Trophoblast cell (in vitro differentiated cells and primary cell): ENCODE measurements around the gene CYB561A3. TPM values are rescaled to one million over a fixed set of nuclear protein-coding genes. Genes with fewer than 3 reads are reported as not detected.

ENCODE experiments used
- DNase-seq, 2 donors: peaks; one replicate each; pipeline ENCODE4 v3.0.0-alpha.2; 2016
- H2AFZ ChIP-seq: 2 replicates; pipeline ENCODE4 v1.6.1; 2013; ENCODE audit warnings: low read length, moderate library complexity, mild to moderate bottlenecking; ENCODE audit not compliant: insufficient read depth, poor library complexity
- H2AK5ac ChIP-seq: 2 replicates; pipeline ENCODE4 v1.6.1; 2013; ENCODE audit warnings: mild to moderate bottlenecking, low read length
- H2BK120ac ChIP-seq: 2 replicates; pipeline ENCODE4 v1.6.1; 2013; ENCODE audit warnings: low read length, mild to moderate bottlenecking, moderate library complexity; ENCODE audit not compliant: insufficient read depth, poor library complexity
- H2BK12ac ChIP-seq: 2 replicates; pipeline ENCODE4 v1.6.1; 2013; ENCODE audit warnings: mild to moderate bottlenecking, low read length, moderate library complexity
- H2BK5ac ChIP-seq: 2 replicates; pipeline ENCODE4 v1.6.1; 2013; ENCODE audit warnings: low read length, low read depth, moderate library complexity, mild to moderate bottlenecking; ENCODE audit not compliant: poor library complexity
- H3K14ac ChIP-seq: 2 replicates; pipeline ENCODE4 v1.6.1; 2013; ENCODE audit warnings: mild to moderate bottlenecking, low read length
- H3K18ac ChIP-seq: 2 replicates; pipeline ENCODE4 v1.6.1; 2013; ENCODE audit warnings: mild to moderate bottlenecking, low read length
- H3K23ac ChIP-seq: 2 replicates; pipeline ENCODE4 v1.6.1; 2013; ENCODE audit warnings: low read length
- H3K27ac ChIP-seq: 2 replicates; pipeline ENCODE4 v1.5.1; 2013; ENCODE audit warnings: low read depth, mild to moderate bottlenecking, inconsistent platforms, low read length, moderate library complexity
- H3K27me3 ChIP-seq: 2 replicates; pipeline ENCODE4 v1.6.1; 2013; ENCODE audit warnings: inconsistent platforms, mild to moderate bottlenecking, low read length, moderate library complexity; ENCODE audit not compliant: insufficient read depth
- H3K36me3 ChIP-seq, 2 experiments: 1 replicate in 1 of 2; 2 replicates in 1 of 2; pipeline ENCODE4 v1.6.1; 2013; ENCODE audit warnings: low read length in 2 of 2, mild to moderate bottlenecking in 2 of 2, moderate library complexity in 1 of 2; ENCODE audit not compliant: insufficient read depth in 2 of 2, control insufficient read depth in 1 of 2
- H3K4ac ChIP-seq: 2 replicates; pipeline ENCODE4 v1.6.1; 2013; ENCODE audit warnings: low read depth, mild to moderate bottlenecking, low read length, moderate library complexity
- H3K4me1 ChIP-seq, 2 experiments: 1 replicate in 1 of 2; 2 replicates in 1 of 2; pipeline ENCODE4 v1.6.1; 2013; ENCODE audit warnings: low read length in 2 of 2, mild to moderate bottlenecking in 2 of 2, moderate library complexity in 1 of 2; ENCODE audit not compliant: insufficient read depth in 2 of 2, control insufficient read depth in 1 of 2
- H3K4me2 ChIP-seq: 2 replicates; pipeline ENCODE4 v1.6.1; 2013; ENCODE audit warnings: inconsistent platforms, mild to moderate bottlenecking, low read length, moderate library complexity
- H3K4me3 ChIP-seq: 2 replicates; pipeline ENCODE4 v1.5.1; 2013; ENCODE audit warnings: mild to moderate bottlenecking, low read depth, low read length, inconsistent platforms
- H3K79me1 ChIP-seq: one replicate; pipeline ENCODE4 v1.6.1; 2013; ENCODE audit warnings: low read length
- H3K79me2 ChIP-seq: 2 replicates; pipeline ENCODE4 v1.6.1; 2013; ENCODE audit warnings: low read length, mild to moderate bottlenecking; ENCODE audit not compliant: control insufficient read depth, insufficient read depth, poor library complexity
- H3K9ac ChIP-seq: 2 replicates; pipeline ENCODE4 v1.6.1; 2013; ENCODE audit warnings: mild to moderate bottlenecking, low read length
- H3K9me3 ChIP-seq: 2 replicates; pipeline ENCODE4 v1.6.1; 2013; ENCODE audit warnings: low read depth, mild to moderate bottlenecking, control low read depth, inconsistent platforms, low read length; ENCODE audit not compliant: insufficient read depth
- H4K12ac ChIP-seq: 2 replicates; pipeline ENCODE4 v1.6.1; 2013; ENCODE audit warnings: low read depth, mild to moderate bottlenecking, low read length, moderate library complexity
- H4K8ac ChIP-seq: 2 replicates; pipeline ENCODE4 v1.6.1; 2013; ENCODE audit warnings: low read depth, mild to moderate bottlenecking, low read length, moderate library complexity
- H4K91ac ChIP-seq: one replicate; pipeline ENCODE4 v1.6.1; 2013; ENCODE audit warnings: low read depth, mild to moderate bottlenecking, low read length, moderate library complexity
- WGBS: extraction: QIAGEN DNeasy Blood & Tissue Kit; methylation state at CpG from one replicate; pipeline ENCODE4 v1.1.7; 2013; ENCODE audit warnings: missing lambda C conversion rate; ENCODE audit not compliant: insufficient read length, insufficient coverage; ENCODE audit errors: extremely low coverage; 5-methylcytosine and 5-hydroxymethylcytosine counted together
- polyA plus RNA-seq: library from polyadenylated mRNA; stranded (reverse); fragments of 200-250 nt; gene quantifications from 2 replicates; pipeline ENCODE4 v1.2.3, GENCODE V29; 2013

CYB561A3 gene, protein sequence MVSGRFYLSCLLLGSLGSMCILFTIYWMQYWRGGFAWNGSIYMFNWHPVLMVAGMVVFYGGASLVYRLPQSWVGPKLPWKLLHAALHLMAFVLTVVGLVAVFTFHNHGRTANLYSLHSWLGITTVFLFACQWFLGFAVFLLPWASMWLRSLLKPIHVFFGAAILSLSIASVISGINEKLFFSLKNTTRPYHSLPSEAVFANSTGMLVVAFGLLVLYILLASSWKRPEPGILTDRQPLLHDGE
- polyA plus RNA-seq, result 17.9 and 19.0 TPM in 2 replicates

DNA sequence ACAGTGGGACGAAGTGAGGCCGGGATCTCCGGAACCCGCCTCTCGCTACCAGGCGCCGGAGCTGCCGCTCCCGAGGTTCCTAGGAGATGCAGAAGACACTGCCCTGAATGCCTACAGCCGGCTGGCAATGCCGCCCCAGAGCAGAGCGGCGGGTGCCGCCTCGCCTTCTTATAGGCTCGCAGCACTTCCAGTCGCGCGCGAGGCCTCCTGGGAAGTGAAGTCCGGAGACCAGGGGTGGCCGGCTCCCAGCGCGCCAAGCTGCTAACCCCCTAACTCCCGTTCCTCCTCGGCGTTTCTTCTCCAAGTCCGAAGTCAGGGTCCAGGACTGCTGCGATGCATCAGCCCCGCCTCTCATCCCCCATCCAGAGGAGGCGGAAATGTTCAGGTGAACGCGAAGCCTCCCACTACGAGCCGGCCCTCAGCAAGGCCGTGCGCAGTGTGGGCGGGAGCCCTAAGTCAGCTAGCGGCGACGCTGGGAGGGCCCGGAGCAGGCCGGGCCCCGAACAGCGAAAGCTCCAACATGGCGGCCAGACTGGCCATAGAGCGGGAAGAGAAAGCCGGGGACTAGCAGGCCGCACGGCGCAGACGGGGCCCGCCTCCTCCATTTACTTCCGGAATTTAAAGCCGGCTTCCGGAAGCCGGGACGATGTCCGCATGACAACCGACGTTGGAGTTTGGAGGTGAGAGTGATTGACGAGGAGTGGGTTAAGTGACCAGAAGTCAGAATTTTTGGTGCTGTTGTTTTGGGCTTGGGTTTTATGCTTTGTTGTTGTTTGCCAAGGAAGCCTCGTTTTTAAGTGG lies at the start of gene CYB561A3, which contains the start of gene TMEM138:
TSS of gene CYB561A3 (minus strand) at position 142 of the 801 bp plus-strand sequence. CDS start 5,169 bp downstream, outside the sequence.
TSS of gene TMEM138 (plus strand) at position 634 of the 801 bp plus-strand sequence. CDS start 2,017 bp downstream, outside the sequence.
- H3K4ac ChIP-seq, result peak within 1 kb of the TSS; percentile 95
- H3K4me3 ChIP-seq, result peak within 1 kb of the TSS; percentile 81
- H3K79me1 ChIP-seq, result peaks cover 8% of the 10 kb centered on the region
- peak within 1 kb of the TSS; percentile 100 for H3K18ac ChIP-seq
- peak within 1 kb of the TSS; percentile 100 for H4K12ac ChIP-seq
- H3K79me2 ChIP-seq, result peaks cover 12% of the 10 kb centered on the region
- peak within 1 kb of the TSS; percentile 99 for H3K27ac ChIP-seq
- WGBS, result no CpG with 5 or more reads among the region's 63 CpGs
- peak within 1 kb of the TSS; percentile 96 for H2AK5ac ChIP-seq
- peaks cover 20 to 22% of the 10 kb centered on the region in 2 experiments for H3K36me3 ChIP-seq
- H3K4me1 ChIP-seq, result peaks cover 9 to 11% of the 10 kb centered on the region in 2 experiments
- DNase-seq, result peak; percentile 96 to 97
- no peaks in the 10 kb centered on the region for H3K9me3 ChIP-seq
- peak within 1 kb of the TSS; percentile 100 for H3K14ac ChIP-seq
- H4K8ac ChIP-seq, result peak within 1 kb of the TSS; percentile 100
- H2BK12ac ChIP-seq, result peak within 1 kb of the TSS; percentile 58
- H2BK120ac ChIP-seq, result peak within 1 kb of the TSS; percentile 98
- H3K27me3 ChIP-seq, result no peaks in the 10 kb centered on the region
- H3K9ac ChIP-seq, result peak within 1 kb of the TSS; percentile 89
- H3K23ac ChIP-seq, result no peak within 1 kb of the TSS
- peak within 1 kb of the TSS; percentile 100 for H4K91ac ChIP-seq
- peak within 1 kb of the TSS; percentile 75 for H3K4me2 ChIP-seq
- peak within 1 kb of the TSS; percentile 99 for H2BK5ac ChIP-seq
- peak within 1 kb of the TSS; percentile 99 for H2AFZ ChIP-seq

DNA sequence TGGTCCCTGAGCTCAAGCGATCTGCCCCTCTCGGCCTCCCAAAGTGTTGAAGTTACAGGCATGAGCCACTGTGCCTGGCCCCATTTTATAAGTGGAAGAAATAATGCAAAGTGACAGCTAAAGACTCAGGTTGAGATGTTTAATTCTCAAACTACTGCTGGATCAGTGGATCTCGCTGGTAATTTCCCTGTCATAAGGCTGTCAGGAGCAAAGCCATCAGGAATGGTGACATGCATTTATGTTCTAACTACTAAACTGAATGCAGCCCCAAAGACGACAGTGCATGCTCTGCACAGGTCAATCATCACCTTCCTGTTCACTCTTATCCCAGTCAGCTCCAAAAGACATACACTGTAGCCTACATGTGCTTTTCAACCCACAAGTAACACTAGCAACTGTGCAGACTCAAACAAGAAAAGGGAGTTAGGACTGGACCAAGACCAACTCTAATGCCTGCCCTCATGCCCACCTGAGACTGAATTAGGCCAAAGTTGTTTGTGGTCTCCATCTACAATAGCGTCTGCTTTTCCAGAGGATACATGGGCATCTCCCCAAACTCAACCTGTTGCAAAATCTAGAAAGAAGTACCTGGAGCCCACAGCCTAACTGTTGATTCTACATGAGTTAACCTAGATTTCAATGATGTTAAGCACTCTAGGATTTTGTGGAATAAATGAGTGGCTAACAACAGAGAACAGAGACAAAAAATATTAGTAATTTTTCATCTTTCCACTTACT lies 45.5 kb upstream of the CYB561A3 start:
- Histone ChIP-seq H3K14ac (no peak overlapping the region), H2BK12ac (no peak overlapping the region), H2BK5ac (no peak overlapping the region), H3K4me3 (no peak overlapping the region), H3K4me2 (no peak overlapping the region), H3K36me3 (peaks cover 39 to 64% of the 10 kb centered on the region in 2 experiments), H3K27me3 (no peaks in the 10 kb centered on the region), H3K79me2 (no peaks in the 10 kb centered on the region), H2AK5ac (no peak overlapping the region), H3K4ac (no peak overlapping the region), H3K23ac (no peak overlapping the region), H3K9me3 (no peaks in the 10 kb centered on the region), H2BK120ac (no peak overlapping the region), H3K27ac (no peak overlapping the region), H4K91ac (no peak overlapping the region), H3K18ac (no peak overlapping the region), H3K9ac (no peak overlapping the region), H3K79me1 (peaks cover 8% of the 10 kb centered on the region), H2AFZ (no peak overlapping the region), H3K4me1 (peaks cover 2 to 8% of the 10 kb centered on the region in 2 experiments), H4K8ac (no peak overlapping the region), H4K12ac (no peak overlapping the region)
- DNase-seq, result no peak
- no CpG with 5 or more reads among the region's 5 CpGs for WGBS

DNA sequence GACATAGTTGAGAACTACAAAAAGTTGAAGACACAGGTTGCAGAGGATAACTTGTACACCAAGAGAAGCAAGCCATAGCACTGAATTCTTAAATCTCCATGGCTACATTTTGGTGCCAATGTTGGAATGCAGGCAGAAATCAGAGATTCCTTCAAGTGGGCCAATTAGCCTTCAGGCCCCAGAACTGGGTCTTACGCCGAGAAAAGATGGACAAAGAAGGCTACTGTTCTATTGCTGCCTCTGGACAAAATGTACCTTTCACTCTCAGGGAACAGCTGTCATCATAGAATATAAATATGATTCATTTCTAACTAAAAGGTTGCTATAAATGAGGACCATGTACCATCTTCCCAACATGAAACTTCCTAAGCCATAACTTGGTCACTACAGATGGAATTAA lies 44.4 kb upstream of the CYB561A3 start:
- Histone ChIP-seq H2AK5ac (no peak overlapping the region), H3K9me3 (no peaks in the 10 kb centered on the region), H4K12ac (no peak overlapping the region), H2BK5ac (no peak overlapping the region), H3K4me1 (peaks cover 2 to 8% of the 10 kb centered on the region in 2 experiments), H3K9ac (no peak overlapping the region), H2AFZ (no peak overlapping the region), H2BK120ac (no peak overlapping the region), H3K36me3 (peaks cover 36 to 59% of the 10 kb centered on the region in 2 experiments), H3K4ac (no peak overlapping the region), H3K79me1 (peaks cover 8% of the 10 kb centered on the region), H3K79me2 (no peaks in the 10 kb centered on the region), H3K27ac (no peak overlapping the region), H4K91ac (no peak overlapping the region), H3K27me3 (no peaks in the 10 kb centered on the region), H3K14ac (no peak overlapping the region), H3K18ac (no peak overlapping the region), H3K23ac (no peak overlapping the region), H3K4me3 (no peak overlapping the region), H4K8ac (no peak overlapping the region), H2BK12ac (no peak overlapping the region), H3K4me2 (no peak overlapping the region)
- no peak for DNase-seq
- WGBS, result no CpG with 5 or more reads among the region's 2 CpGs

DNA sequence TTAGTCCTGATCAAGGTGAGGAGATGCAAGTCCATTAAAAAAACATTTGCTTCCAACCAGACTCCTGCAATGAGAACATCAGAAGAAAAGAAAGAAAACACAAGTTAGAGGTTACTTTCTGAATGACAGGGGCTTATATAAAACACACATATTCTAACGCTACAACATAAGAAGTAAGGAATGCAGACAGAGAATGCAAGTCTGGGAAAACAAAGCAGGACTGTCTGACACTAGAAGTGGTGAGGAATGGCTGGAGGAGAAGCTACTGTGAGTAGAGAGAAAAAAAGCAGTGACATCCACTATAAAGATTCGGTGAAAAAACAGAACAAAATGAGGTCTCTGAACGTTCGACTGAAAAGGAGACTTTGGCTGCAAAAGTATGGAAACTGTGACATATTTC lies 43.0 kb upstream of the CYB561A3 start:
- Histone ChIP-seq H3K4me1 (peaks cover 2 to 8% of the 10 kb centered on the region in 2 experiments), H3K36me3 (peaks cover 27 to 49% of the 10 kb centered on the region in 2 experiments), H4K12ac (no peak overlapping the region), H3K4me2 (no peak overlapping the region), H3K14ac (no peak overlapping the region), H3K23ac (no peak overlapping the region), H2BK120ac (no peak overlapping the region), H2BK5ac (peak overlapping the region; percentile 49), H3K9me3 (no peaks in the 10 kb centered on the region), H3K79me2 (no peaks in the 10 kb centered on the region), H3K18ac (no peak overlapping the region), H4K8ac (no peak overlapping the region), H2AFZ (no peak overlapping the region), H2BK12ac (no peak overlapping the region), H3K79me1 (peaks cover 8% of the 10 kb centered on the region), H3K4ac (no peak overlapping the region), H3K27me3 (no peaks in the 10 kb centered on the region), H3K4me3 (no peak overlapping the region), H2AK5ac (no peak overlapping the region), H4K91ac (peak overlapping the region; percentile 68), H3K9ac (no peak overlapping the region), H3K27ac (peak overlapping the region; percentile 68)
- DNase-seq, result no peak
- no CpG with 5 or more reads among the region's 4 CpGs for WGBS
